H1 (cell line): Measurements from ENCODE around the gene ENAH. TPM values are rescaled to one million over a fixed set of nuclear protein-coding genes. Genes with fewer than 3 reads are reported as not detected.

Experiments
- ATF3 ChIP-seq: IDR thresholded peaks from 2 replicates; pipeline ENCODE4 v1.6.1; 2011; ENCODE audit warnings: low read depth, mild to moderate bottlenecking, low read length; ENCODE audit not compliant: insufficient read depth
- BCL11A ChIP-seq, 2 experiments: IDR thresholded peaks; one replicate each; pipeline ENCODE4 v1.6.1; 2011; ENCODE audit warnings: low read depth in 2 of 2, low read length in 2 of 2, mild to moderate bottlenecking in 2 of 2
- MAFK ChIP-seq: IDR thresholded peaks from 2 replicates; pipeline ENCODE4 v1.6.1; 2012; ENCODE audit warnings: low read depth, mild to moderate bottlenecking, improper control_type of control experiment, low read length
- PHF8 ChIP-seq: fragments of 200-600 bp; sonication (generic); conservative IDR thresholded peaks from 2 replicates; pipeline ENCODE4 v1.7.1; 2012; ENCODE audit warnings: low read depth, mild to moderate bottlenecking, inconsistent platforms, low read length, moderate library complexity
- POLR2A ChIP-seq, 2 experiments: IDR thresholded peaks; 1 replicate in 1 of 2; 2 replicates in 1 of 2; pipeline ENCODE4 v1.6.1; 2011; ENCODE audit warnings: low read depth in 2 of 2, low read length in 2 of 2, mild to moderate bottlenecking in 2 of 2; ENCODE audit errors: control extremely low read depth in 1 of 2
- polyA plus RNA-seq, 7 experiments: library from polyadenylated mRNA; depleted of rRNA in 3 of 7; stranded (reverse) in 5 of 7; unstranded in 2 of 7; fragments of >200 nt in 5 of 7; fragments of 200-250 nt in 2 of 7; gene quantifications; 1 replicate in 5 of 7; 2 replicates in 1 of 7; 4 replicates in 1 of 7; pipeline versions ENCODE4 v1.2.1 to v1.2.3, GENCODE V29; 2011 to 2013; ENCODE audit warnings: missing spikeins in 2 of 7, mixed read lengths in 2 of 7
- total RNA-seq: library from RNA; stranded (reverse); fragmentation: NEBNext Ultra II Directional; extraction: Animal tissue kit (Norgen Biotek cat#: 25700); gene quantifications from 2 replicates; pipeline ENCODE4 v1.2.1, GENCODE V29; 2021

The ENAH gene
- total and polyA plus RNA-seq, 2 of the 8 experiments (the other 6 are each of a cell fraction or from before 2014, with no cell fraction given) = 39.1 to 335 TPM

GRCh38 chr1:225539069-225539468, 113.9 kb downstream of the ENAH start (continued):
- TF ChIP-seq MAFK = no peak
- TF ChIP-seq BCL11A (IDR thresholded peaks at IDR 0.05; ENCODE audit: low read depth in 2 of 2, low read length in 2 of 2) = no peak
- no peak for TF ChIP-seq PHF8
- no peak for TF ChIP-seq ATF3
- TF ChIP-seq POLR2A (IDR thresholded peaks at IDR 0.05; ENCODE audit: control extremely low read depth in 1 of 2, low read depth in 2 of 2, low read length in 2 of 2) = no peak
